VCaP (cell line): Measurements from ENCODE around the gene COL12A1.

Experiments used
- H3K27ac ChIP-seq: fragments of 450-650 bp; 2 replicates; pipeline ENCODE4 v1.5.1; 2017
- TF ChIP-seq, protein P1 (sequence below): fragments of 450-650 bp; conservative IDR thresholded peaks from 2 replicates; pipeline ENCODE4 v1.5.1; 2017; ENCODE audit warnings: mild to moderate bottlenecking, moderate library complexity

COL12A1 gene

DNA sequence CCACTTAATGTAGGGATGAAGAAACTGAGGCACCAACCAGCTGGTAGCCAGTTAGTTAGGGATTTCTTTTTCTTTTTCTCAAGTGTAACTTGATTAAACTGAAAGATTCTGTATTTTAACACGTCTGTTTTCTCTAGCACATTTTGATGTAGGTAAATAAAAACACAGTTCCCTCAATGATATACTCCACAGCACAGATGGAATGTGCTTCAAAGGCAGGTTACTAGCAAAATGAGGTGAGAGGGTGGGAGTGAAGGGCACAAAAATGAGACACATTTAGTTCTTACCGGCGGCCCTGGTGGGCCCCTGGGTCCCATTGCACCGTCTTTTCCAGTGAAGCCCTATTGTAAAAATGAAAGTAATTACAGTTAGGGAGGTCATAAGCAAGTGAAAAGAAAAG lies 108.9 kb downstream of the COL12A1 start:
- no peak overlapping the region for H3K27ac ChIP-seq
- TF ChIP-seq, protein P1, sequence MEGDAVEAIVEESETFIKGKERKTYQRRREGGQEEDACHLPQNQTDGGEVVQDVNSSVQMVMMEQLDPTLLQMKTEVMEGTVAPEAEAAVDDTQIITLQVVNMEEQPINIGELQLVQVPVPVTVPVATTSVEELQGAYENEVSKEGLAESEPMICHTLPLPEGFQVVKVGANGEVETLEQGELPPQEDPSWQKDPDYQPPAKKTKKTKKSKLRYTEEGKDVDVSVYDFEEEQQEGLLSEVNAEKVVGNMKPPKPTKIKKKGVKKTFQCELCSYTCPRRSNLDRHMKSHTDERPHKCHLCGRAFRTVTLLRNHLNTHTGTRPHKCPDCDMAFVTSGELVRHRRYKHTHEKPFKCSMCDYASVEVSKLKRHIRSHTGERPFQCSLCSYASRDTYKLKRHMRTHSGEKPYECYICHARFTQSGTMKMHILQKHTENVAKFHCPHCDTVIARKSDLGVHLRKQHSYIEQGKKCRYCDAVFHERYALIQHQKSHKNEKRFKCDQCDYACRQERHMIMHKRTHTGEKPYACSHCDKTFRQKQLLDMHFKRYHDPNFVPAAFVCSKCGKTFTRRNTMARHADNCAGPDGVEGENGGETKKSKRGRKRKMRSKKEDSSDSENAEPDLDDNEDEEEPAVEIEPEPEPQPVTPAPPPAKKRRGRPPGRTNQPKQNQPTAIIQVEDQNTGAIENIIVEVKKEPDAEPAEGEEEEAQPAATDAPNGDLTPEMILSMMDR: no peak

DNA sequence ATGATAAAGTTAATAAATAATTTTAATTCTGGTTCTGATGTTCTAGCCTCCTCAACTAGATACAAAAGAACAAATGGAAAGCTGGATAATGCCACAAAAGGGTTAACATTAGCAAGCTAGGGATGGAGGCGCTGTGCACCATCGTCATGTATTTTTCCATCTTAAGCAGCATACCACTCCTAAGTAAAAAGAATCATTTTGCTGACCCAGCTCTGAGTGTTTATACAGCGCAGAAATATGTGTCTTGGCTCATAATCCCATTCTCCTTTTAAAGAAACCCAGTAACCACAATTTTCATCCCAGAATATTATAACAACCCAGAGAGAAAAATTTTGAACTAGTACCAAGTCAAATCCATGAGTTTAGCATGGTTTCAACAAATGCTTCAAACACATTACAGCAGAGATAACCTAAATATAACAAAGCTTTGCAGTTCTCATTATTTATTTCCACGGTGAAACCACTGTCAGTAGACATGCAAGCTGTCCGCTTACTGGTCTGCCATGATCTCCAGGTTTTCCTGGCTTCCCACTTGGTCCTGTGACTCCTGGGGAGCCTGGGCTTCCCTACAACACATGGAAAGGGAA lies 111.1 kb downstream of the COL12A1 start:
- TF ChIP-seq, protein P1: no peak
- no peak overlapping the region for H3K27ac ChIP-seq

DNA sequence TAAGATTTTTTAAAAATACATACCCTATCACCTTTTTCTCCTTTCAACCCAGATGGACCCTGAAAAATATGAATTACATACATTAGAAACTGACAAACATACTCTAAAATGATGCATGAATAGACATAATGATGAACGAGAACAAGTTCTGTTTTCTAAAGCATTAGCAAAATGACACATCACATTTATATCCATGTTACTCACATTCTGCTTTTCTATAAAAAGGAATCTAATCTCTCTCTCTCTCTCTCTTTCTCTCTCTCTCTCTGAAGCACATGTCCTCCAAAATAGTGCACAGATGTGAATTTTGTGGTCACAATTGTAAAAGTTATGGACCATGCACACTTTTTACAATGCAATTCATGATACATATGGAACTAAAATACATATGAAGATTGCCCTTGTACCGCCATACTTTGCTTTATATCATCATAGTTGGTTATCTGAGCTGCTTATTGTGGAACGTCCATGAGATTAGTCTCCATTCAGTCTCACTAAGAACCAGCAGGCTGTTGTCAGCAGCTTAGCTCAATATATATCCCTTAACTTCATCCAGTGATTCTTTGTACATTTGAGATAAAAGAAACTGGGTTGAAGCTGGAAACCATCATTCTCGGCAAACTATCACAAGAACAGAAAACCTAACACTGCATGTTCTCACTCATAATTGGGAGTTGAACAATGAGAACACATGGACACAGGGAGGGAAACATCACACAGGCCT lies 114.2 kb downstream of the COL12A1 start:
- TF ChIP-seq, protein P1: no peak
- no peak overlapping the region for H3K27ac ChIP-seq

DNA sequence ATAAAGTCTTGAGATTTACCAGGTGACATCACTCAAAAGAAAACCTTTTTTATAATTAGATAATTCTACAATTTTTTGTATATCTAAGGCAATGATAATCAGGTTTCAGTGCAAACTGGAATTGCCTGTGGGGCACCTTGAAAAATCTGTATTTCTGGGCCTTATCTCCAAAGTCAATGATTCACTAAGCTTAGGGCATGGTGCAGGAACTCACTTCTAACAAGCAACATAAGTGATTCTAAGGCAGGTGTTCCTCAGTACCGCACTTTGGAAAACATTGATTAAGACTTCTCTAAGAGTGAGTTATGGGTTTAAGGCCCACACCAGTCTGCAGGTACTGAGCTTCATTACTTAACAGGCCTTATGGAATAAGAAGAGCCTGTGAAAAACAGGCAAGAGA lies 115.3 kb downstream of the COL12A1 start:
- TF ChIP-seq, protein P1: no peak
- no peak overlapping the region for H3K27ac ChIP-seq

DNA sequence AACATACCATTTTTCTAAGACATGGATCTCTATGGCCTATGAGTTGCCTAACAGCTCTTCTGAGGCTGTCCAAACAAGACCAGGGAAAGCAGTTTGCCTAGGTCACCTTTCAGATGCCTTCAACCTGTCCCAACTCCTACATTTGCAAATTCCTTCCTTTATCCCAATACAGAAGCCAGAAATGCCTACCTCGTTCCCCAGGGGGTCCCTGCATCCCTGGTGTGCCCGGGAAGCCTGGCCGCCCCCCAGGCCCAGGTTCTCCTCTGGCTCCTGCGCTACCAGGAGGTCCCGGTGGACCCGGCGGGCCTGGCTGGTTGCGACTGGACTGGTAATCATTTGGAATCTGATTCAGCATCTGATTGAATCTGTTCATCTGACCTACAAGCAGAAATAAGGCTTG lies 115.9 kb downstream of the COL12A1 start:
- TF ChIP-seq, protein P1: no peak

DNA sequence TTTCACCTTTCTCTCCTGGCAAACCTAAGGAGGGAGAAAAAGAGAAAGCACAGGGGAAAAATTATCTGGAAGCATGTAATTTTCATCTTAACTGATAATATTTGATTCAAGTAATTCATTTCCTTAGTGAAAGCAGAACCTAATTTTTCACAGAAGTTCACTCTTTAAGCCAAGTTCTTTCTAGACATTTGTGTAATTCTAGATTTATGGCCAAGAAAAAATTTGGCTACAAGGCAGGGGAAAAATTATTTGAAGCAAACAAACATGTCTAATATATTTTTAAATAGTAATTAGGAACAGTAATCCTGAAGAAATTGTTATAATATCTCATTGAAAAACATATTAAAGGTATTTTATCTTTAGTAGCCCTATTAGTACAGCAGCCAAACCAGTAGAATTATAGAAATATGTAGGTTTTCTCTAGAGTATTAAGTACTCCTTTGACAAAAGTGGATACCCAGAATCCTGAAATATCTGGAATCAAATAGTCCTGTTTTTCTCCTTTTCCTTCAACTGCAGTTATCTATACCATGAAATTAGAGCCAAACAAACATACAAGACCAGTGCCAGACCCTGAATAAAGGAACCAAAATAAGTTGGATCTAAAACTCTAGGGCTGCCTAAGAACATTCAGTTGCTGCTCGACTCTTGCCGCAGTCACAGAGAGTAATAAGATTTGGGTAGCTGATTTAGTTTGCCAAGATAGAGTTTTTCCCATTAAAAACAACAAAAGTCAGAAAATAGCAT lies 116.5 kb downstream of the COL12A1 start:
- H3K27ac ChIP-seq: no peak overlapping the region
- TF ChIP-seq, protein P1: no peak

More for the DNA sequence above, 115.9 kb downstream of the COL12A1 start:
- no peak overlapping the region for H3K27ac ChIP-seq

DNA sequence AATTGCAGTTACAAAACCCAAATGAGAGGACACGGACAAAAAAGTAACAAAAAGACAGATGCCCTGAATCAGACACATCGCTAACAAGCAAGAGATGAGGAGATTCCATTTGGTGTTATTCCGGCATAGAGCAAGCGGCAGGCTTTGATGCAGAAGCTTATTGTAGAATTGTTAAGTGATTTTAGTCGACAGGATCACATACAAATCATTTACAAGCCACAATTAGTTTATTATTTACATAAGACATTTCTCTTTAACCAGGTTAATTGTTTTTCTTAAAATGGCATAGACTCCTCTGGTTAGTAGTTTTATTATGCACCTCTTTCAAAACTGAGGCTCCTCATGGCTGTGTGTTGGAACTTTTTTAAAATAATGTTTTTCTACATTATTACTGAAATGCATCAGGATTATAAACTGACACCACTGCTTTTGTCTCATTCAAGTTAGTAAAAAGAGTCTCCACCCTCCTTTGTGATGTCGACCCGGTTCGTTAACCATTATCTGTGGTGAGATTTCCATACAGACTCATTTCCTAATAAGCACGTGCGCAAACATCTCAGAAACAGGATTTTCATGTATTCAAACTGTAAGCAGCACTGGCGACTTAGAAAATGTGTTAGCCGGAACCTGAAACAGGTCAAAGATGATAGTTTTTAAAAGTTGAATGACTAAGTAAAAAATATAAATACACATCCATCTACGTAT lies 119.8 kb downstream of the COL12A1 start:
- H3K27ac ChIP-seq: no peak overlapping the region
- TF ChIP-seq, protein P1: no peak
